GM06990 (cell line): ENCODE measurements around the gene STOML1.

Source experiments
- DNase-seq: peaks from one replicate; pipeline ENCODE4 v3.0.0-alpha.2; 2011; ENCODE audit not compliant: insufficient read length; ENCODE audit errors: extremely low read depth
- H3K27me3 ChIP-seq: replicated peaks from 2 replicates; pipeline ENCODE4 v1.6.0; 2011; ENCODE audit warnings: low read length; ENCODE audit not compliant: control insufficient read depth, insufficient read depth
- H3K36me3 ChIP-seq: 2 replicates; pipeline ENCODE4 v1.5.1; 2011; ENCODE audit warnings: low read length; ENCODE audit not compliant: control insufficient read depth, insufficient read depth
- H3K4me3 ChIP-seq: replicated peaks from 2 replicates; pipeline ENCODE4 v1.5.1; 2011; ENCODE audit warnings: low read depth, mild to moderate bottlenecking, control low read depth, low read length
- TF ChIP-seq, protein P1 (sequence below): IDR thresholded peaks from 2 replicates; pipeline ENCODE4 v1.5.1; 2011; ENCODE audit warnings: low read length, control low read depth, mild to moderate bottlenecking, inconsistent platforms; ENCODE audit not compliant: insufficient read depth, poor library complexity, severe bottlenecking

STOML1 gene

DNA sequence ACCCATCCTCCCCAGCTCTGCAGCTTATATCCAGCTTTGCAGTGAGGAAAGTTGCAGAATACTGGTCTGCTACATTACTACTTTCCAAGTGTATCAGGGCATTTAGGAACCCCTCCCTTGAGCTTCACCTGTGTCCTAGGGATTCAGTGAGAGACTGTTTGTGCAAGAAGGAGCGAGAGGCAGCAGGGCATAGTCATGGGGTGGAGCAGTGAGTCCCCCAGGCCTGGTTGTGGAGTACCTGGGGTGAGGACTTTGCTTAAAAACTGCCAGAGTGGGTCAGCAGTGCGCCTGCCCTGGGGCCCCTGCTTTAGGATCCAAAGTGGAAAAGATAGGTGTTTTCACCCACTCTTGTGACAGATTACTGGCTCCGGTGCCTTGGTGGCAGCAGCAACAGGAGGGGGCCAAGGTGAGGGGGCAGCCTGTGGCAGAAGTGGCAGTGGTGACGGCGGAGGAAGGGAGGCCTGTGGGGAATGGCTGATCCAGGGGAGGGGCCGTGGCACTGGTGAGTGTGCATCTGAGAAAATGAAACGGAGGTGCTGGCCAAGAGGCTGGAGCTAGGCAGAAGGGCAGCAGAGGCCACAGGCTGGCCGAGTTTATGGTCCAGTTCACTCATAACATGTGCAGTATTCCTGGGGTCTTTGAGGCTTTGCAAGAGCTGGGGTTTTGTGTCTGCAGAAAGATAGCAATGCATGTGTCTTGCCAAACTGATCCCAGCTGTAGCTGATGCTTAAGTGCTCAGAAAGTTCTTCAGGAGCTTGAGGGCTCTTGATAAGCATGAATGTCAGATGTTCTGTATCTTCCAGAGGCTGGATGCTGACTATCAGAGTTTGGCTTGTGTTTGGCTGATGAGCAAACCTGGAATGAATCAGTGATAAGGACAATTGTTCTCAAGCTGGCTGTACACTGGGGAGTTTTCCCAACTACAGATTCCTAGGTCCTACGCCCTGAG is 46.9 kb upstream of the STOML1 start:
- no peak for DNase-seq
- Histone ChIP-seq H3K36me3 (peaks cover 25% of the 10 kb centered on the region), H3K27me3 (no peaks in the 10 kb centered on the region), H3K4me3 (no peak overlapping the region)
- TF ChIP-seq, protein P1, sequence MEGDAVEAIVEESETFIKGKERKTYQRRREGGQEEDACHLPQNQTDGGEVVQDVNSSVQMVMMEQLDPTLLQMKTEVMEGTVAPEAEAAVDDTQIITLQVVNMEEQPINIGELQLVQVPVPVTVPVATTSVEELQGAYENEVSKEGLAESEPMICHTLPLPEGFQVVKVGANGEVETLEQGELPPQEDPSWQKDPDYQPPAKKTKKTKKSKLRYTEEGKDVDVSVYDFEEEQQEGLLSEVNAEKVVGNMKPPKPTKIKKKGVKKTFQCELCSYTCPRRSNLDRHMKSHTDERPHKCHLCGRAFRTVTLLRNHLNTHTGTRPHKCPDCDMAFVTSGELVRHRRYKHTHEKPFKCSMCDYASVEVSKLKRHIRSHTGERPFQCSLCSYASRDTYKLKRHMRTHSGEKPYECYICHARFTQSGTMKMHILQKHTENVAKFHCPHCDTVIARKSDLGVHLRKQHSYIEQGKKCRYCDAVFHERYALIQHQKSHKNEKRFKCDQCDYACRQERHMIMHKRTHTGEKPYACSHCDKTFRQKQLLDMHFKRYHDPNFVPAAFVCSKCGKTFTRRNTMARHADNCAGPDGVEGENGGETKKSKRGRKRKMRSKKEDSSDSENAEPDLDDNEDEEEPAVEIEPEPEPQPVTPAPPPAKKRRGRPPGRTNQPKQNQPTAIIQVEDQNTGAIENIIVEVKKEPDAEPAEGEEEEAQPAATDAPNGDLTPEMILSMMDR = no peak

DNA sequence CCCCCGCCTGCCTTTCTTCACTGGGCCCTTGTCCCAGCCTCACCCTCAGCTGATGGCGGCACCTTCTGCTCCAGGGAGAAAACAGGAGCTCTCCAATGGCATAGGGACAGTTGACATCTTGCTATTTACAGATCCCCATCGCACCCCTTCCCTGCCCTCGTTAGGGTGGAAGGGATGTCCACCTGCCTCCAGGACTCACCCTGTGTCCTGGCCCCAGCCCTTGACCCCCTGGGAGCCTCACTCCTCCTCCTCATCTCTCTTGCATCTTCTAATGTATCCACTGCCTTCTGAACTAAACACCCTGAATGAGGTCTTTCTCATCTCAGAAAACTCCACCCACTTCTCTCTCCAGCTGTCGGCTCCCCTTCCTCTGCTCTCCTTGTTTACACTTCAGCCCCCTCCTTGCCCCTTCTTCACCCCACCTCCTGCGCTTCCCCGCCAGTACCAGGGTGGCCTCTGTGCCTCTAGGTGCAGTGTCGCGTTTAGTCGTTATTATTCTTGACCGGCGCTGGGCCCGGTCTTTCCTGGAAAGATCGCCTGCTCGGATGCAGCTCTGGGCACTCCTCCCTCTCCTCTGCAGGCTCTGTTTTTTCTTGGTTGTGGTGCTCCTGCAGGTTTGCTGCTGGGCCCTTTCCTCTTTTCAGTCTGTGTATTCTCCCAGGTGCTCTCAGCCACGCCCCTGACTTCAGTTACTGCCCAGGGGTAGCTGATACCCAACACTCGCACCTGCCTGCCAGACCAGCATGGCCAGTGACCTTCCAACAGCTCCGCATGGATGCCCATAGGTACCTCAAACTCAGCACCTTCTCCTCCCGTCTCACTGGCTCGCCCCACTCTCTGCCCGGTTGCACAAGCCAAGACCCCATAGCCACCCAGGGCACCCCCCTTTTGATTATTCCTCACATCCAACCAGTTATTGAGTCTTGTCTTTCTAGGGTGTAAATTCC is 45.3 kb upstream of the STOML1 start:
- Histone ChIP-seq H3K27me3 (no peaks in the 10 kb centered on the region), H3K36me3 (peaks cover 34% of the 10 kb centered on the region), H3K4me3 (no peak overlapping the region)
- no peak for DNase-seq
- TF ChIP-seq, protein P1 = no peak

DNA sequence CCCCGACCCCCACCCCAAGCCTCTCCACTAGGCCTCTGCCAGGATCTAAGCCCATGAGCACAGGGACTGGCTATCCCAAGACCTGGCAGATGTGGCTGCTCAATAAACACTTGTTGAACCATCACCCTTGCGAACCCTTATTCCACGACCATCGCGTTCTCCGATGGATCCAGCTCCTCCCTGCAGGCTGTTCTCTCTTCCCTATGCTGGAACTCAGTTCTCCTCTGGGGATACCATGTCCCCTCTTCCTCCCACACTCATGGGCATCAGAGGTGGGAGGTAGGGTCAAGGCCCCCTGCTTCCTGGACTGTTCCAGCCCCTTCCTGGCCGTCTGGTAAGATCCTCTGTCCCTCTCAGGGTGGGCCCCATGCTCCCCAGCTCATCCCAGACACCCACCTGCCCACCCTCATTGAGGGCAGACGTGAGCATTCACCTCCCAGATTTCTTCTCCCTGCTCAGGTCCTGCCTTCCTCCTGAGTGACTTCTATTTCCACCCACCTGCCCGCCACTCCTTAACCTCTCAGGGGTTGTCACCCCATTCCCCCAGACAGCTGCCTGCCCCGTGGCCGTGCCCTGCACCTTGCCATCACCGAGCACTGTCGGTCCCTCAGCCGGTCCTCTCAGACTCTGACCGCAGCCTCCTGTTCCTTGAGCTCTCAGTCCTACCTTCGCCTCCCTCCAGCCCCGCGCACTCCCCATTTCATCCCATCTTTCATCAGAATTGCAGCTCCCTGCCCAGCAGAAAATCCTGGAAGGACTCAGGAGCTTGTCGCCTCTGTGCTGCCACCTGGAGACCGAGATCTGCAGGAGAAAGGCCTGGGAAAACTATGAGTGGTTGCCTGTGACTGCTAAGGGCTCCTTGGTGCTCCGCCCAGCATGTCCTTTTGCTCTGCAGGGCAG is 44.4 kb upstream of the STOML1 start:
- no peaks in the 10 kb centered on the region for H3K27me3 ChIP-seq
- DNase-seq = no peak

DNA sequence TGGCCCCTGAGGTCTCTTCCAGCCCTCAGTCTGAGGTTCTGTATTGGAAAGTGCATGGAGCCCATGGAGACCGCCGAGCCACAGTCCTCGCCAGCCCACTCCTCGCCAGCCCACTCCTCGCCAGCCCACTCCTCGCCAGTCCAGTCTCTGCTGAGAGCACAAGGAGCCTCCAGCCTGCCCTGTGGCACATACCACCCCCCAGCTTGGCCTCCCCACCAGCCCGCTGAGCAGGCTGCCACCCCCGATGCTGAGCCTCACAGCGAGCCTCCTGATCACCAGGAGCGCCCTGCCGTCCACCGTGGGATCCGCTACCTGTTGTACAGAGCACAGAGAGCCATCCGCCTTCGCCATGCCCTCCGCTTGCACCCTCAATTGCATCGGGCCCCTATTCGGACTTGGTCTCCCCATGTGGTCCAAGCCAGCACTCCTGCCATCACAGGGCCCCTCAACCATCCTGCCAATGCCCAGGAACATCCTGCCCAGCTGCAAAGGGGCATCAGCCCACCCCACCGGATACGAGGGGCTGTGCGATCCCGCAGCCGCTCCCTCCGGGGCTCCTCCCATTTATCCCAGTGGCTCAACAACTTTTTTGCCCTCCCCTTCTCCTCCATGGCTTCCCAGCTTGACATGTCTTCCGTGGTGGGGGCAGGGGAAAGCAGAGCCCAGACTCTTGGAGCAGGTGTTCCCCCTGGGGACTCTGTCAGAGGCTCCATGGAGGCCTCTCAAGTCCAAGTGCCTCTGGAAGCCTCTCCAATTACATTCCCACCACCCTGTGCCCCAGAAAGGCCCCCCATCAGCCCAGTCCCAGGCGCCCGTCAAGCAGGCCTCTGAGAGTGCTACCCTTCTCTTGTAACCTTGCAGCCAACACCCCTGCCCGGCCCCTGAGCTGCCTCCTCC is 43.3 kb upstream of the STOML1 start:
- TF ChIP-seq, protein P1 = no peak
- no peak for DNase-seq
- Histone ChIP-seq H3K4me3 (no peak overlapping the region), H3K36me3 (peaks cover 37% of the 10 kb centered on the region), H3K27me3 (no peaks in the 10 kb centered on the region)

More for the DNA sequence above, 44.4 kb upstream of the STOML1 start:
- TF ChIP-seq, protein P1 = peak; percentile 21
- H3K36me3 ChIP-seq = peaks cover 37% of the 10 kb centered on the region
- no peak overlapping the region for H3K4me3 ChIP-seq
